GM06990 (cell line): ENCODE measurements around the gene GPR153.
A peak's percentile ranks its signal among the peaks of the same experiment; 100 is the strongest.

Experiments
- DNase-seq: peaks from one replicate; pipeline ENCODE4 v3.0.0-alpha.2; 2011; ENCODE audit not compliant: insufficient read length; ENCODE audit errors: extremely low read depth
- H3K27me3 ChIP-seq: replicated peaks from 2 replicates; pipeline ENCODE4 v1.6.0; 2011; ENCODE audit warnings: low read length; ENCODE audit not compliant: control insufficient read depth, insufficient read depth
- H3K36me3 ChIP-seq: 2 replicates; pipeline ENCODE4 v1.5.1; 2011; ENCODE audit warnings: low read length; ENCODE audit not compliant: control insufficient read depth, insufficient read depth
- H3K4me3 ChIP-seq: replicated peaks from 2 replicates; pipeline ENCODE4 v1.5.1; 2011; ENCODE audit warnings: low read depth, mild to moderate bottlenecking, control low read depth, low read length
- TF ChIP-seq, protein P1 (sequence below): IDR thresholded peaks from 2 replicates; pipeline ENCODE4 v1.5.1; 2011; ENCODE audit warnings: low read length, control low read depth, mild to moderate bottlenecking, inconsistent platforms; ENCODE audit not compliant: insufficient read depth, poor library complexity, severe bottlenecking

GPR153 gene

DNA sequence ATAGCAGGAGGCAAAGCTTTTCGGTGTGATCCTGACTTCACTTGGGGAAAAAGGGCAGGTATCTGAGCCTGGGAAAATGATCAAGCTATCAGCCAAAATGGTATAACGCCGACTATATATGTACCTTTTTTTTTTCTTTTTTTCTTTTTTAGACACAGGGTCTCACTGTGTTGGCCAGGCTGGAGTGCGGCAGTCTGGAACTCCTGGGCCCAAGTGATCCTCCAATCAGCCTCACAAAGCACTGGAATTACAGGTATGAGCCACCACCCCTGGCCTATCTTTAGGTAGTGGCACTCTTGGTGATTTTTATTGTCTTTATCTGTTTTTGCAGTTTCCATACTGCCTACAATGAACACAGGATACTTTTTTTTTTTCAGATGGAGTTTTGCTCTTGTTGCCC, 23.8 kb downstream of the GPR153 start:
- Histone ChIP-seq H3K36me3 (peaks cover 2% of the 10 kb centered on the region; the same call in 1 of the 2 replicates), H3K4me3 (no peak overlapping the region), H3K27me3 (peaks cover 4% of the 10 kb centered on the region)
- DNase-seq, result no peak
- TF ChIP-seq, protein P1, sequence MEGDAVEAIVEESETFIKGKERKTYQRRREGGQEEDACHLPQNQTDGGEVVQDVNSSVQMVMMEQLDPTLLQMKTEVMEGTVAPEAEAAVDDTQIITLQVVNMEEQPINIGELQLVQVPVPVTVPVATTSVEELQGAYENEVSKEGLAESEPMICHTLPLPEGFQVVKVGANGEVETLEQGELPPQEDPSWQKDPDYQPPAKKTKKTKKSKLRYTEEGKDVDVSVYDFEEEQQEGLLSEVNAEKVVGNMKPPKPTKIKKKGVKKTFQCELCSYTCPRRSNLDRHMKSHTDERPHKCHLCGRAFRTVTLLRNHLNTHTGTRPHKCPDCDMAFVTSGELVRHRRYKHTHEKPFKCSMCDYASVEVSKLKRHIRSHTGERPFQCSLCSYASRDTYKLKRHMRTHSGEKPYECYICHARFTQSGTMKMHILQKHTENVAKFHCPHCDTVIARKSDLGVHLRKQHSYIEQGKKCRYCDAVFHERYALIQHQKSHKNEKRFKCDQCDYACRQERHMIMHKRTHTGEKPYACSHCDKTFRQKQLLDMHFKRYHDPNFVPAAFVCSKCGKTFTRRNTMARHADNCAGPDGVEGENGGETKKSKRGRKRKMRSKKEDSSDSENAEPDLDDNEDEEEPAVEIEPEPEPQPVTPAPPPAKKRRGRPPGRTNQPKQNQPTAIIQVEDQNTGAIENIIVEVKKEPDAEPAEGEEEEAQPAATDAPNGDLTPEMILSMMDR, result no peak

DNA sequence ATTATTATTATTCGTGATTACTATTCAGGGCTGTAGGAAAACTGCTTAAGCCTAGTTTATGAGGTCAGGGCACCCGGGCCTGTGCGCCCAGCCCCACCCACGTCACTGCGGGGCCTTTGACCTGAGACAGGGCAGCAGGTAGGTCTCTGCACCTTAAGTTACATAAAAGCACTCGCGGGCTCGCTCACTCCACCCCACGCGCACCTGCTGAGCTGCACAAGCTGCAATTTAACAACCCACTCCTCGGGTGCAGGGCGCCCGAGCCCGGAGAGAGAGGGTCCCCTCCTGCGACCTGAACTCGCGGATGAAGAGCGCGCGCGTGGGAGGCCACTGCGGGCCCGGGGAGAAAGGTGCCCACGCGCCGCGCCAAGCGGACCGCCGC, 25.6 kb downstream of the GPR153 start:
- H3K36me3 ChIP-seq, result peaks cover 11% of the 10 kb centered on the region
- peak overlapping the region; percentile 88 for H3K4me3 ChIP-seq
- H3K27me3 ChIP-seq, result no peaks in the 10 kb centered on the region; the same call in none of the 2 replicates
- peak; percentile 50 for DNase-seq
- TF ChIP-seq, protein P1, result no peak

DNA sequence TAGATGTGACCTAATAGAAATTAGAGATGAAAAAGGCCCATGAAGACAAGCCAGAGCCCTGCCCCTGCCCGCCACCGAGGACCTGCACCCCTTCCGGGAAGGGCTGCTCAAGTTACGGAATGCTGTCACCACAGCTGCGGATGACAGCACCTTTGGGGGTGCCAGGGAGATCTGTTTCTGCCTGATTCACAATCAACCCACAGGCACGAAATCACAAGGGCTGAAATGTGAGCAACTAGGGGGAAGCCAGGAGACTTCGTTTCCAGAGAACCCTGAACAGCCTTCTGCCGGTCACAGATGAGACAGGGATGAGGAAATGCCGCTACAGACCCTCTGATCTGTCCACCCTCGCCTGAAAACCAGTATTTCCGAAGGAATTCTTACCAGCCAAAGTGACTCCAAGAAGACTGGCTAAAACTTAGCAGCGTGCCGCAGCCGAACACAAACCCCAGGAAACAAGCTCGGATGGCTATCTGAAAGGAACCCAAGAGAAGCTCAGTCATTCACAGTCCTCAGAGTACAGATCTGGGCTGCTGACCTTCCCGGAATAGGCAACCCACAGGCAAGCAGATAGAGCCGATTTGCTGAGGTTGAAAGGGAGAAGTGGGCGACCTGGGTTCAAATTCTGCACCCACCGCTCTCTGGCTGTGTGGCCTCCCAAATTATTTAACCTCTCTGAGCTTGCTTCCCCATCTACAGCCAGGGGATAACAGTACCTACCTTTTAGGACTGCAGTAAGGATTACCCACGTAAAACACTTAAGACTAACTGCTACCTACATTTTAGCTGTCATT, 26.2 kb downstream of the GPR153 start:
- no peak for DNase-seq
- TF ChIP-seq, protein P1, result no peak
- H3K4me3 ChIP-seq, result peak overlapping the region; percentile 88
- peaks cover 11% of the 10 kb centered on the region for H3K36me3 ChIP-seq
- no peaks in the 10 kb centered on the region; the same call in 1 of the 2 replicates for H3K27me3 ChIP-seq

DNA sequence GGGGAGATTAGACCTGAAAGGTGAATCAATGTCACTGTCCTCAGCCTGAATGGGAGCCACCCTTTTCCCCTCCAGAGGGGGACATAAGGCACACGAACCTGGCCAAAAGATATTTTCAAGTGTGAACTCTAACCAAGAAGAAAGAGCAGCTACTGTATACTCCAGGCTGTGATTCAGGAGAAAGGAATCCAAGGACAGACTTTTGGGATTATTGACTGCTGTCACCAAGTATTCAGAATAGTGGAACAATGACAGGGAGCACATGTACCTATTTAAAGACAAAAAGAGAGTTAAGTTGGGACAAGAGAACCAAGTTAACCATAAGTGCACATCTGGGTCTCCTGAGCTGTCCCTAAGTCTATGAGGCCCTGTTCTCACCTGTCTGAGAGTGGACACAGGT, 27.5 kb downstream of the GPR153 start:
- no peak overlapping the region for H3K4me3 ChIP-seq
- H3K27me3 ChIP-seq, result no peaks in the 10 kb centered on the region
- peaks cover 15% of the 10 kb centered on the region for H3K36me3 ChIP-seq
- TF ChIP-seq, protein P1, result no peak
- no peak for DNase-seq

DNA sequence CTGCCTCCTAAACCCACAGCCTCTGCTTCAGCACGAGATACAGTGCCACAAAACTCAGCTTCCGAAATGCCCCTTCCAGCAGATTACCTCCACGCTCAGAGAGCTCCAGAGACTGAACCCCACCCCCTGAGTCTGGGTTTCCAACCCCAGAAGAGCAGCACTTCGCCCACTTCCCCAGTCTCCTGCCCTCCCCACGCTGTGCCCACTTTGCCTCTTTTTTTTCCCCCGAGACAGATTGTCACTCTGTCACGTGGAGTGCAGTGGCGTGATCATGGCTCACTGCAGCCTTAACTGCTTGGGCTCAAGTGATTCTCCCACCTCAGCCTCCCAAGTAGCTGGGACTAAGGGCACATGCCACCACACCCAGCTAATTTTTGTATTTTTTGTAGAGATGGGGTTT, 35.2 kb downstream of the GPR153 start:
- TF ChIP-seq, protein P1, result no peak
- no peaks in the 10 kb centered on the region for H3K27me3 ChIP-seq
- no peak overlapping the region for H3K4me3 ChIP-seq
- H3K36me3 ChIP-seq, result peaks cover 32% of the 10 kb centered on the region
- DNase-seq, result no peak

DNA sequence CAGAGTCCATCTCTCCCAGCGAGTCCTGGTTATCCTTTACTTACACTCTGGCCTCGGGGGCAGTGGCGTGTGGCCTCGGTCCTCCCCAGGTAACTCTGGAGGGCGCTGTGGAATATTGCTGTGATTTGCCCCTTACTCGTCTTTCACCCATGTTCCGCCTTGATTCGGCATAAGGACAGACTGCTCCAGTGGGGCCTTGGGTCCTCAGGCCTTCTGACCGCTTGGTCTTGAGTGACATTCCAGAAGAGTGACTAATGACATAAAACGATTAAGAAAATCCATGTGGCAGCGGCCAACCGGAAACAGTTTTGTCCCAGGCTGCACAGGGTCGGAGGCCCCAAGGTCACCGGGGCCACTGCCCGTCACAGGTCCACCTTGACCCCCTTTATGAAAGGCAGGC, 36.2 kb downstream of the GPR153 start:
- DNase-seq, result no peak
- peaks cover 35% of the 10 kb centered on the region for H3K36me3 ChIP-seq
- H3K27me3 ChIP-seq, result no peaks in the 10 kb centered on the region
- H3K4me3 ChIP-seq, result no peak overlapping the region
- TF ChIP-seq, protein P1, result no peak
